ENCODE measurements around the gene AGPS.

Gene AGPS

GRCh38 chr2:177397481-177398289, 5.1 kb downstream of the AGPS start:
- H3K4me3 ChIP-seq (ENCODE audit: low read depth in 1 of 2, low read length in 2 of 2) = no peak overlapping the region
- no peak for TF ChIP-seq CTCF (IDR thresholded peaks at IDR 0.05; ENCODE audit: borderline replicate concordance, extremely low read depth, low read length, poor library complexity, severe bottlenecking)
- no peak for TF ChIP-seq EZH2 (IDR thresholded peaks at IDR 0.05; ENCODE audit: borderline replicate concordance, low read depth, low read length, severe bottlenecking)

GRCh38 chr2:177398290-177398683, 5.7 kb downstream of the AGPS start:
- Histone ChIP-seq H2AFZ (ENCODE audit: low read depth, low read length) (no peak overlapping the region), H3K79me2 (ENCODE audit: insufficient read depth, low read length) (peaks cover 100% of the 10 kb centered on the region), H4K20me1 (ENCODE audit: insufficient read depth, low read length) (peaks cover 38% of the 10 kb centered on the region; the same call in 1 of the 2 replicates), H3K36me3 (ENCODE audit: insufficient read depth, low read length) (peaks cover 3% of the 10 kb centered on the region), H3K27me3 (ENCODE audit: insufficient read depth, low read length, poor library complexity) (no peaks in the 10 kb centered on the region), H3K4me2 (ENCODE audit: insufficient read depth, low read length) (no peak overlapping the region), H3K4me1 (ENCODE audit: insufficient read depth, low read length) (peaks cover 29% of the 10 kb centered on the region), H3K9me3 (ENCODE audit: insufficient read depth, low read length, severe bottlenecking) (no peaks in the 10 kb centered on the region), H3K9ac (ENCODE audit: low read depth, low read length) (no peak overlapping the region), H3K4me3 (ENCODE audit: low read depth in 1 of 2, low read length in 2 of 2) (no peak overlapping the region), H3K27ac (ENCODE audit: low read length) (no peak overlapping the region)
- DNase-seq = no peak
- no peak for ATAC-seq (ENCODE audit: insufficient read depth, low read depth)
- no peak for TF ChIP-seq EZH2 (IDR thresholded peaks at IDR 0.05; ENCODE audit: borderline replicate concordance, low read depth, low read length, severe bottlenecking)
- TF ChIP-seq CTCF (IDR thresholded peaks at IDR 0.05; ENCODE audit: borderline replicate concordance, extremely low read depth, low read length, poor library complexity, severe bottlenecking) = no peak

More at GRCh38 chr2:177397481-177398289, 5.1 kb downstream of the AGPS start:
- Histone ChIP-seq H3K27me3 (ENCODE audit: insufficient read depth, low read length, poor library complexity) (no peaks in the 10 kb centered on the region), H3K9ac (ENCODE audit: low read depth, low read length) (no peak overlapping the region), H3K4me1 (ENCODE audit: insufficient read depth, low read length) (peaks cover 29% of the 10 kb centered on the region), H3K4me2 (ENCODE audit: insufficient read depth, low read length) (no peak overlapping the region), H2AFZ (ENCODE audit: low read depth, low read length) (no peak overlapping the region), H3K27ac (ENCODE audit: low read length) (no peak overlapping the region), H3K36me3 (ENCODE audit: insufficient read depth, low read length) (peaks cover 3% of the 10 kb centered on the region), H3K79me2 (ENCODE audit: insufficient read depth, low read length) (peaks cover 100% of the 10 kb centered on the region), H3K9me3 (ENCODE audit: insufficient read depth, low read length, severe bottlenecking) (no peaks in the 10 kb centered on the region), H4K20me1 (ENCODE audit: insufficient read depth, low read length) (peaks cover 38% of the 10 kb centered on the region; the same call in 1 of the 2 replicates)
- DNase-seq (no peak), ATAC-seq (ENCODE audit: insufficient read depth, low read depth) (no peak)

- H3K9me3 ChIP-seq (ENCODE audit: insufficient read depth, low read length, severe bottlenecking) = no peaks in the 10 kb centered on the region
- peaks cover 100% of the 10 kb centered on the region for H3K79me2 ChIP-seq (ENCODE audit: insufficient read depth, low read length)
- no peak overlapping the region for H3K9ac ChIP-seq (ENCODE audit: low read depth, low read length)
- TF ChIP-seq CTCF (IDR thresholded peaks at IDR 0.05; ENCODE audit: borderline replicate concordance, extremely low read depth, low read length, poor library complexity, severe bottlenecking) = no peak
- TF ChIP-seq EZH2 (IDR thresholded peaks at IDR 0.05; ENCODE audit: borderline replicate concordance, low read depth, low read length, severe bottlenecking) = no peak
- H3K27me3 ChIP-seq (ENCODE audit: insufficient read depth, low read length, poor library complexity) = no peaks in the 10 kb centered on the region
- peaks cover 24% of the 10 kb centered on the region for H3K4me1 ChIP-seq (ENCODE audit: insufficient read depth, low read length)
- DNase-seq (no peak), ATAC-seq (ENCODE audit: insufficient read depth, low read depth) (no peak)
- H2AFZ ChIP-seq (ENCODE audit: low read depth, low read length) = no peak overlapping the region
- no peak overlapping the region for H3K27ac ChIP-seq (ENCODE audit: low read length)
- H3K4me2 ChIP-seq (ENCODE audit: insufficient read depth, low read length) = no peak overlapping the region
- H4K20me1 ChIP-seq (ENCODE audit: insufficient read depth, low read length) = peaks cover 38% of the 10 kb centered on the region; the same call in 1 of the 2 replicates
- no peak overlapping the region for H3K4me3 ChIP-seq (ENCODE audit: low read depth in 1 of 2, low read length in 2 of 2)
- peaks cover 3% of the 10 kb centered on the region for H3K36me3 ChIP-seq (ENCODE audit: insufficient read depth, low read length)
Measured at GRCh38 chr2:177398791-177399190, 6.2 kb downstream of the AGPS start.

All from DND-41 (cell line).